ENCODE data around the gene SLC10A7. TPM values are rescaled to one million over a fixed set of nuclear protein-coding genes. Genes with fewer than 3 reads are reported as not detected.

Gene SLC10A7
- total RNA-seq, 1 donor from 2014 or later: 6.1 TPM

GRCh38 chr4:146508229-146508939, 13.4 kb downstream of the SLC10A7 start:
- TF ChIP-seq CTCF (IDR thresholded peaks at IDR 0.05; ENCODE audit: insufficient read depth, low read length, poor library complexity, severe bottlenecking): no peak
- Histone ChIP-seq H3K4me3 (ENCODE audit: low read depth, low read length) (no peak overlapping the region), H3K27me3 (ENCODE audit: control insufficient read depth, insufficient read depth, low read length) (no peaks in the 10 kb centered on the region), H3K36me3 (ENCODE audit: control insufficient read depth, insufficient read depth, low read length) (no peaks in the 10 kb centered on the region)
- no peak for DNase-seq (ENCODE audit: low read depth)

GRCh38 chr4:146507632-146508031, 14.1 kb downstream of the SLC10A7 start:
- H3K36me3 ChIP-seq (ENCODE audit: control insufficient read depth, insufficient read depth, low read length): no peaks in the 10 kb centered on the region
- no peak for TF ChIP-seq CTCF (IDR thresholded peaks at IDR 0.05; ENCODE audit: insufficient read depth, low read length, poor library complexity, severe bottlenecking)
- no peak overlapping the region for H3K4me3 ChIP-seq (ENCODE audit: low read depth, low read length)
- DNase-seq (ENCODE audit: low read depth): no peak
- no peaks in the 10 kb centered on the region for H3K27me3 ChIP-seq (ENCODE audit: control insufficient read depth, insufficient read depth, low read length)

- DNase-seq (ENCODE audit: low read depth): no peak
- Histone ChIP-seq H3K36me3 (ENCODE audit: control insufficient read depth, insufficient read depth, low read length) (no peaks in the 10 kb centered on the region), H3K4me3 (ENCODE audit: low read depth, low read length) (no peak overlapping the region), H3K27me3 (ENCODE audit: control insufficient read depth, insufficient read depth, low read length) (no peaks in the 10 kb centered on the region)
- TF ChIP-seq CTCF (IDR thresholded peaks at IDR 0.05; ENCODE audit: insufficient read depth, low read length, poor library complexity, severe bottlenecking): no peak
These were observed 15.5 kb downstream of the SLC10A7 start for GRCh38 chr4:146506272-146506671.

- H3K4me3 ChIP-seq (ENCODE audit: low read depth, low read length): no peak overlapping the region
- H3K36me3 ChIP-seq (ENCODE audit: control insufficient read depth, insufficient read depth, low read length): no peaks in the 10 kb centered on the region
- TF ChIP-seq CTCF (IDR thresholded peaks at IDR 0.05; ENCODE audit: insufficient read depth, low read length, poor library complexity, severe bottlenecking): no peak
- no peak for DNase-seq (ENCODE audit: low read depth)
- no peaks in the 10 kb centered on the region for H3K27me3 ChIP-seq (ENCODE audit: control insufficient read depth, insufficient read depth, low read length)
These were observed 21.5 kb downstream of the SLC10A7 start for GRCh38 chr4:146500216-146500615.

- Histone ChIP-seq H3K36me3 (ENCODE audit: control insufficient read depth, insufficient read depth, low read length) (no peaks in the 10 kb centered on the region), H3K4me3 (ENCODE audit: low read depth, low read length) (no peak overlapping the region), H3K27me3 (ENCODE audit: control insufficient read depth, insufficient read depth, low read length) (no peaks in the 10 kb centered on the region)
- DNase-seq (ENCODE audit: low read depth): no peak
- TF ChIP-seq CTCF (IDR thresholded peaks at IDR 0.05; ENCODE audit: insufficient read depth, low read length, poor library complexity, severe bottlenecking): no peak
These were observed 23.4 kb downstream of the SLC10A7 start for GRCh38 chr4:146498291-146498690.

GRCh38 chr4:146495269-146495668, 26.5 kb downstream of the SLC10A7 start:
- Histone ChIP-seq H3K27me3 (ENCODE audit: control insufficient read depth, insufficient read depth, low read length) (no peaks in the 10 kb centered on the region), H3K36me3 (ENCODE audit: control insufficient read depth, insufficient read depth, low read length) (no peaks in the 10 kb centered on the region), H3K4me3 (ENCODE audit: low read depth, low read length) (no peak overlapping the region)
- TF ChIP-seq CTCF (IDR thresholded peaks at IDR 0.05; ENCODE audit: insufficient read depth, low read length, poor library complexity, severe bottlenecking): no peak
- DNase-seq (ENCODE audit: low read depth): no peak

Measured in kidney epithelial cell (primary cell).